Stomach smooth muscle (tissue), 2 donors: ENCODE results near the gene DNAJA4.

Experiments
- H3K27ac ChIP-seq: one replicate; pipeline ENCODE4 v1.7.0; 2013; ENCODE audit warnings: mild to moderate bottlenecking, low read length, inconsistent platforms
- H3K27me3 ChIP-seq, 2 donors: one replicate each; pipeline ENCODE4 v1.7.0; 2013; ENCODE audit warnings: low read length in 2 of 2; ENCODE audit not compliant: insufficient read depth in 2 of 2, control insufficient read depth in 1 of 2
- H3K36me3 ChIP-seq, 2 donors: one replicate each; pipeline ENCODE4 v1.7.0; 2013; ENCODE audit warnings: low read length in 2 of 2; ENCODE audit not compliant: control insufficient read depth in 2 of 2, insufficient read depth in 2 of 2
- H3K4me1 ChIP-seq: one replicate; pipeline ENCODE4 v1.7.0; 2013; ENCODE audit warnings: low read length; ENCODE audit not compliant: control insufficient read depth, insufficient read depth
- H3K4me3 ChIP-seq, 2 donors: one replicate each; pipeline ENCODE4 v1.7.0; 2013; ENCODE audit warnings: low read length in 2 of 2
- H3K9ac ChIP-seq, 2 donors: one replicate each; pipeline ENCODE4 v1.7.0; 2013; ENCODE audit warnings: low read length in 2 of 2, mild to moderate bottlenecking in 1 of 2
- H3K9me3 ChIP-seq, 2 donors: one replicate each; pipeline ENCODE4 v1.7.0; 2013; ENCODE audit warnings: low read length in 2 of 2; ENCODE audit not compliant: control insufficient read depth in 2 of 2
- donor health status: healthy.
- donor health status: Pancreatic carcinoma.

Gene DNAJA4

GRCh38 chr15:78264304-78265136, at the start of gene DNAJA4:
TSS of gene DNAJA4 (plus strand) at chr15:78264562. CDS start at chr15:78264764, 202 bp downstream.
- H3K4me3 ChIP-seq = peak within 1 kb of the TSS; percentile 58 to 80
- peaks cover 0 to 2% of the 10 kb centered on the region in 2 donors for H3K27me3 ChIP-seq
- H3K27ac ChIP-seq = peak within 1 kb of the TSS; percentile 62
- H3K9me3 ChIP-seq = no peaks in the 10 kb centered on the region
- H3K4me1 ChIP-seq = peaks cover 39% of the 10 kb centered on the region
- H3K9ac ChIP-seq = peak within 1 kb of the TSS; percentile 67 to 80
- H3K36me3 ChIP-seq = no peaks in the 10 kb centered on the region

- Histone ChIP-seq H3K9ac (no peak overlapping the region), H3K27me3 (no peaks in the 10 kb centered on the region), H3K27ac (peak overlapping the region; percentile 11)
Observed at GRCh38 chr15:78216276-78217104, 47.9 kb upstream of the DNAJA4 start.

GRCh38 chr15:78220713-78221112, 43.6 kb upstream of the DNAJA4 start:
- H3K36me3 ChIP-seq = no peaks in the 10 kb centered on the region
- peaks cover 0 to 4% of the 10 kb centered on the region in 2 donors for H3K9me3 ChIP-seq
- H3K27ac ChIP-seq = no peak overlapping the region

More at GRCh38 chr15:78216276-78217104, 47.9 kb upstream of the DNAJA4 start:
- Histone ChIP-seq H3K9me3 (no peaks in the 10 kb centered on the region), H3K36me3 (no peaks in the 10 kb centered on the region), H3K4me3 (no peak overlapping the region), H3K4me1 (peaks cover 33% of the 10 kb centered on the region)

GRCh38 chr15:78222745-78223395, 41.5 kb upstream of the DNAJA4 start:
- Histone ChIP-seq H3K9ac (no peak overlapping the region), H3K4me1 (no peaks in the 10 kb centered on the region), H3K27ac (no peak overlapping the region), H3K4me3 (no peak overlapping the region), H3K9me3 (peaks cover 0 to 5% of the 10 kb centered on the region in 2 donors), H3K36me3 (no peaks in the 10 kb centered on the region), H3K27me3 (no peaks in the 10 kb centered on the region)

More at GRCh38 chr15:78220713-78221112, 43.6 kb upstream of the DNAJA4 start:
- Histone ChIP-seq H3K9ac (no peak overlapping the region), H3K4me3 (no peak overlapping the region), H3K4me1 (peaks cover 15% of the 10 kb centered on the region), H3K27me3 (no peaks in the 10 kb centered on the region)

- no peak overlapping the region for H3K27ac ChIP-seq
- H3K27me3 ChIP-seq = no peaks in the 10 kb centered on the region
- no peak overlapping the region for H3K9ac ChIP-seq
- H3K4me1 ChIP-seq = no peaks in the 10 kb centered on the region
- H3K4me3 ChIP-seq = no peak overlapping the region
- no peaks in the 10 kb centered on the region for H3K36me3 ChIP-seq
- H3K9me3 ChIP-seq = peaks cover 0 to 5% of the 10 kb centered on the region in 2 donors
Observed at GRCh38 chr15:78223396-78224022, 40.9 kb upstream of the DNAJA4 start.

- H3K9ac ChIP-seq = no peak overlapping the region
- no peaks in the 10 kb centered on the region for H3K27me3 ChIP-seq
- H3K4me3 ChIP-seq = no peak overlapping the region
Observed at GRCh38 chr15:78224023-78224411, 40.3 kb upstream of the DNAJA4 start.

GRCh38 chr15:78225783-78226541, 38.4 kb upstream of the DNAJA4 start:
- Histone ChIP-seq H3K9ac (no peak overlapping the region), H3K36me3 (no peaks in the 10 kb centered on the region), H3K9me3 (peaks cover 0 to 5% of the 10 kb centered on the region in 2 donors), H3K4me1 (no peaks in the 10 kb centered on the region), H3K27ac (no peak overlapping the region), H3K4me3 (no peak overlapping the region), H3K27me3 (no peaks in the 10 kb centered on the region)

More at GRCh38 chr15:78224023-78224411, 40.3 kb upstream of the DNAJA4 start:
- Histone ChIP-seq H3K4me1 (no peaks in the 10 kb centered on the region), H3K9me3 (peaks cover 0 to 5% of the 10 kb centered on the region in 2 donors), H3K27ac (no peak overlapping the region), H3K36me3 (no peaks in the 10 kb centered on the region)

- Histone ChIP-seq H3K4me1 (no peaks in the 10 kb centered on the region), H3K36me3 (no peaks in the 10 kb centered on the region), H3K27me3 (no peaks in the 10 kb centered on the region), H3K9ac (no peak overlapping the region), H3K9me3 (peaks cover 0 to 5% of the 10 kb centered on the region in 2 donors), H3K27ac (no peak overlapping the region), H3K4me3 (no peak overlapping the region)
Observed at GRCh38 chr15:78228356-78228996, 35.9 kb upstream of the DNAJA4 start.
